GM21528 (cell line): ENCODE measurements around the gene PHYHIPL.

ENCODE experiments used
- ATAC-seq: cut with Tn5 transposase; IDR thresholded peaks from one replicate; pipeline ENCODE4 v1.9.1; 2021; ENCODE audit warnings: mild to moderate bottlenecking, moderate library complexity; ENCODE audit not compliant: unreplicated experiment, low FRiP score

PHYHIPL gene

GRCh38 chr10:59176241-59177030 is at the start of gene PHYHIPL:
Gene PHYHIPL, plus strand, starts transcription at chr10:59176643. Its CDS starts 211 bp downstream, at chr10:59176854.
- ATAC-seq: no peak

- no peak for ATAC-seq
Measured at GRCh38 chr10:59126991-59127390, 49.5 kb upstream of the PHYHIPL start.

- no peak for ATAC-seq
Measured at GRCh38 chr10:59127991-59128390, 48.5 kb upstream of the PHYHIPL start.

GRCh38 chr10:59129867-59130266 is 46.6 kb upstream of the PHYHIPL start:
- ATAC-seq: no peak

GRCh38 chr10:59131666-59132065 is 44.8 kb upstream of the PHYHIPL start:
- no peak for ATAC-seq

GRCh38 chr10:59133841-59134593 is 42.4 kb upstream of the PHYHIPL start:
- no peak for ATAC-seq

- no peak for ATAC-seq
Measured at GRCh38 chr10:59134785-59135184, 41.7 kb upstream of the PHYHIPL start.

GRCh38 chr10:59135275-59135674 is 41.2 kb upstream of the PHYHIPL start:
- no peak for ATAC-seq

- no peak for ATAC-seq
Measured at GRCh38 chr10:59138052-59138451, 38.4 kb upstream of the PHYHIPL start.

- ATAC-seq: no peak
Measured at GRCh38 chr10:59143544-59143943, 32.9 kb upstream of the PHYHIPL start.

- ATAC-seq: no peak
Measured at GRCh38 chr10:59148701-59149100, 27.7 kb upstream of the PHYHIPL start.

- no peak for ATAC-seq
Measured at GRCh38 chr10:59155556-59155955, 20.9 kb upstream of the PHYHIPL start.

GRCh38 chr10:59167512-59167911 is 8.9 kb upstream of the PHYHIPL start:
- no peak for ATAC-seq

- no peak for ATAC-seq
Measured at GRCh38 chr10:59172567-59172966, 3.9 kb upstream of the PHYHIPL start.

- ATAC-seq: no peak
Measured at GRCh38 chr10:59173414-59173813, 3.0 kb upstream of the PHYHIPL start.

GRCh38 chr10:59175538-59176240 is 754 bp upstream of the PHYHIPL start:
- no peak for ATAC-seq

GRCh38 chr10:59177031-59177797 is 771 bp downstream of the PHYHIPL start:
- no peak for ATAC-seq

GRCh38 chr10:59177836-59178235 is 1.4 kb downstream of the PHYHIPL start:
- no peak for ATAC-seq

GRCh38 chr10:59179068-59179467 is 2.6 kb downstream of the PHYHIPL start:
- no peak for ATAC-seq

GRCh38 chr10:59180689-59181270 is 4.3 kb downstream of the PHYHIPL start:
- no peak for ATAC-seq
